ENCODE measurements around the gene SETD4. TPM values are rescaled to one million over a fixed set of nuclear protein-coding genes. Genes with fewer than 3 reads are reported as not detected.

The SETD4 gene
- total RNA-seq, 2 donors from 2014 or later = 9.9 to 32.3 TPM

DNA sequence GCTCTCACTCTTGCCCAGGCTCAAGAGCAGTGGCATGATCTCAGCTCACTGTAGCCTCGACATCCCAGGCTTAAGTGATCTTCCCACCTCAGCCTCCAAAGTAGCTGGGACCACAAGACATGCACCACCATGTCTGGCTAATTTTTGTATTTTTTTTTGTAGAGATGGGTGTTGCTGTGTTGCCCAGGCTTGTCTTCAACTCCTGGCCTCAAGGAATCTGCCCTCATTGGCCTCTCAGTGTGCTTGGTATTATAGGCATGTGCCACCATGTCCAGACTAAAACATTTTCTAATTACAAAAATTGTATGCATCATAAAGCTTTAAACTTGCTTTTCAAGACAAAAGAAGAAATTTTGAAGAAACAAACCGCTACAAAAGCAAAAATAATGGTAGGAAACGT lies 29.6 kb upstream of the SETD4 start:
- TF ChIP-seq, protein P1, sequence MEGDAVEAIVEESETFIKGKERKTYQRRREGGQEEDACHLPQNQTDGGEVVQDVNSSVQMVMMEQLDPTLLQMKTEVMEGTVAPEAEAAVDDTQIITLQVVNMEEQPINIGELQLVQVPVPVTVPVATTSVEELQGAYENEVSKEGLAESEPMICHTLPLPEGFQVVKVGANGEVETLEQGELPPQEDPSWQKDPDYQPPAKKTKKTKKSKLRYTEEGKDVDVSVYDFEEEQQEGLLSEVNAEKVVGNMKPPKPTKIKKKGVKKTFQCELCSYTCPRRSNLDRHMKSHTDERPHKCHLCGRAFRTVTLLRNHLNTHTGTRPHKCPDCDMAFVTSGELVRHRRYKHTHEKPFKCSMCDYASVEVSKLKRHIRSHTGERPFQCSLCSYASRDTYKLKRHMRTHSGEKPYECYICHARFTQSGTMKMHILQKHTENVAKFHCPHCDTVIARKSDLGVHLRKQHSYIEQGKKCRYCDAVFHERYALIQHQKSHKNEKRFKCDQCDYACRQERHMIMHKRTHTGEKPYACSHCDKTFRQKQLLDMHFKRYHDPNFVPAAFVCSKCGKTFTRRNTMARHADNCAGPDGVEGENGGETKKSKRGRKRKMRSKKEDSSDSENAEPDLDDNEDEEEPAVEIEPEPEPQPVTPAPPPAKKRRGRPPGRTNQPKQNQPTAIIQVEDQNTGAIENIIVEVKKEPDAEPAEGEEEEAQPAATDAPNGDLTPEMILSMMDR (IDR thresholded peaks at IDR 0.05) = no peak
- TF ChIP-seq POLR2A (IDR thresholded peaks at IDR 0.05) = no peak
- Histone ChIP-seq H3K4me3 (no peak overlapping the region), H3K36me3 (replicated peaks in 1 of 2; ENCODE audit: insufficient read depth in 1 of 2, low read depth in 2 of 2) (no peaks in the 10 kb centered on the region), H3K27ac (no peak overlapping the region), H3K4me1 (no peaks in the 10 kb centered on the region), H3K9me3 (peaks cover 0 to 4% (median 0%) of the 10 kb centered on the region in 3 donors), H3K27me3 (no peaks in the 10 kb centered on the region)
- intact Hi-C loops (cut with DNase I) = no loop called here
- DNase-seq (no peak), ATAC-seq (no peak)
- WGBS, 2 donors = 84 to 89% methylated on average over 3 of the region's 3 CpGs

DNA sequence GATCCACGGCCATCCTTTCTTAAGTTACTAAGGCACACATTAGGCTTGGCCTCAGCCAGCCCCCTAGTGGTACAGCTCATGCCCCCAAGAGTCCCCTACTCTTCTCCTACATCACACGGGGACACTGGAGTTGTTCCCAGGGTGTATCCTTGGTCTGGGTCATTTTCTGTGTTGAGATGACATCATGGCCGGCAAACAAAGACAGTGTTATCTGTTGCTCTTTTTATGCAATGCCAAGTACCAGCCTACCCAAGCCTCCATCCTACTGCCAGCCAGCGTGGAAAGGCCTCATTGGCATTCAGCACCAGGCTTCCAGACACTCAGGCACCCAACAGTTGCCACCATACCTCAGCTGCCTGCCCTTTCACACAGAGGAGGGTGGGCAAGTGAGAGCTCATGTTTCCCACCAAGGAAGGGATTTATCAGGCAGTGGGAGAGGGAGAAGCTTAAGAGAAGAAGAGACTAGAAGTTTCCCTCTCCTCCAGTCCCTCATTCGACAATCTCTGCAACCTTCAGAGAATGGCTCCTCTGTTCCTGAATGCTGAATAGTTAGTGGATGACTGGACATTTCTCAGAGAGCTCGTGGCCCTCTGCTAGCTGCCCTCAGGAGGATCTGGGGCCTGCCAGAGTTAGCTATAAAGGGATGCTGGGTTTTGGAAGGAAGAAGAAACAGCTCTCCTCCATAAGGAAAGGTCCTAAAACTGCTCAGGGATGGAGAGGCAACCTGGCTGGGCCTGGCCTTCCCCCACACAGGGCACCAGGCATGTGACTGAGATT lies 27.2 kb upstream of the SETD4 start:
- ATAC-seq = no peak
- intact Hi-C loops (cut with DNase I) = no loop called here

DNA sequence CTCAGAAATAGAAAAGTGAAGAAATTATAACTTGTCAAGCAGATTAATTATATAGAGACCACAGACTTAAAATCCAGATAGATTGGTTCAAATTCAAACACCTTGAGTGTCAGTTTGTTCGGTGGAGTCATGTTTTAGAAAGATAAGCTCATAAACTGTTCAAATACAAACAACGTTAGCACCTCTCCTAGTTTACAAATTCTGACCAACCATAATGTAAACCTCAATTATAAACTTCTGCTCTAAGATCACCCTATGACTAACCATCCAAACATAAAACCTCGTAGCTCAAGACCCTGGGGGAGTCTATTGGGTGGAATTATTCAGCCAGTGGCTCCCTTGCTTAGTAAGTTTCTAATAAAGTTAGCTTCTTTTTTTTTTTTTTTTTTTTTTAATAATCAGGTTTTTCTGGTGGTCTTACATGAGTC lies 21.9 kb upstream of the SETD4 start:
- TF ChIP-seq, protein P1 (IDR thresholded peaks at IDR 0.05) = no peak
- no peak for TF ChIP-seq POLR2A (IDR thresholded peaks at IDR 0.05)
- Histone ChIP-seq H3K36me3 (replicated peaks in 1 of 2; ENCODE audit: insufficient read depth in 1 of 2, low read depth in 2 of 2) (no peaks in the 10 kb centered on the region), H3K4me3 (no peak overlapping the region), H3K4me1 (no peaks in the 10 kb centered on the region), H3K27ac (no peak overlapping the region), H3K27me3 (no peaks in the 10 kb centered on the region), H3K9me3 (no peaks in the 10 kb centered on the region)
- WGBS, 2 donors = 50 to 52% methylated on average over 3 of the region's 3 CpGs
- ATAC-seq = no peak
- DNase-seq = no peak
- intact Hi-C loops (cut with DNase I) = no loop called here

More for the DNA sequence above, 27.2 kb upstream of the SETD4 start:
- Histone ChIP-seq H3K36me3 (replicated peaks in 1 of 2; ENCODE audit: insufficient read depth in 1 of 2, low read depth in 2 of 2) (no peaks in the 10 kb centered on the region), H3K27me3 (no peaks in the 10 kb centered on the region), H3K4me3 (no peak overlapping the region), H3K27ac (no peak overlapping the region), H3K4me1 (no peaks in the 10 kb centered on the region), H3K9me3 (no peaks in the 10 kb centered on the region)
- no peak for DNase-seq
- WGBS, 2 donors = 63 to 68% methylated on average over 6 of the region's 6 CpGs
- TF ChIP-seq, protein P1 (IDR thresholded peaks at IDR 0.05) = no peak
- TF ChIP-seq POLR2A (IDR thresholded peaks at IDR 0.05) = no peak

DNA sequence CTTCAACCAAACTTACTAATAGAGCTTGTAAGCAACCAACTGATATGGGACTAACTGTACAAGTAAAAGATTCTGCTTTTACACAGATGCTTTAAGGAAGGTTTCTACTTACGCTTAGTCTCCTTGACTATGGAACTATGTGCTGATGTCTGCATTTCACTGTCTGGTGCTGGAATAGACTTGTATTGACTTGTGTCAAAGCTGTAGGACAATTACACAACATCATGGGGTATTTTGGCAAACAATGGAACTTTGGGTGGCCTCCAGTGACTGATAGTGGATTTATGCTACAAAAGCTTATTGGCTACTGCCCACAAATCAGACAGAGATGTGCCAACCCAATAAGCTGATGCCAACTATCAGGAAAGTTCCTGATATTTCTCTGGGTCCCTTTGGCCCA lies 20.1 kb upstream of the SETD4 start:
- ATAC-seq (no peak), DNase-seq (no peak)
- no peaks in the 10 kb centered on the region for H3K9me3 ChIP-seq
- no peaks in the 10 kb centered on the region for H3K36me3 ChIP-seq (replicated peaks in 1 of 2; ENCODE audit: insufficient read depth in 1 of 2, low read depth in 2 of 2)
- H3K27ac ChIP-seq = no peak overlapping the region
- 95 to 100% methylated on average over 1 of the region's 1 CpG for WGBS, 2 donors
- TF ChIP-seq, protein P1 (IDR thresholded peaks at IDR 0.05) = no peak
- TF ChIP-seq POLR2A (IDR thresholded peaks at IDR 0.05) = no peak
- no peaks in the 10 kb centered on the region for H3K27me3 ChIP-seq
- H3K4me3 ChIP-seq = no peak overlapping the region
- intact Hi-C loops (cut with DNase I) = no loop called here
- H3K4me1 ChIP-seq = no peaks in the 10 kb centered on the region

DNA sequence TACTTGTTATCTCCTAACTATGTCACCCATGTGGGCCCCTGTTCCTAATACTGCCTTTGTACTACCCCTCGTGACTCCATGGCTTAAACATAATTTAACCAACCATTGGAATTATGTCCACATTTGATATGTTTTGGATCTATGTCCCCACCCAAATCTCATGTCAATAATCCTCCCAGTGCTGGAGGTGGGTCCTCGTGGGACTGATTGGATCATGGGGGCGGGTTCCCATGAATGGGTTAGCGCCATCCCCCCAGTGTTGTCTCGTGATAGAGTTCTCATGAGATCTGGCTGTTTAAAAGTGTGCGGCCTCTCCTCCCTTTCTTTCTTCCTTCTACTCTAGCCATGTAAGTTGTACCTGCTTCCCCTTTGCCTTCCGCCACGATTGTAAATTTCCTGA lies 19.3 kb upstream of the SETD4 start:
- no peaks in the 10 kb centered on the region for H3K27me3 ChIP-seq
- TF ChIP-seq, protein P1 (IDR thresholded peaks at IDR 0.05) = no peak
- TF ChIP-seq POLR2A (IDR thresholded peaks at IDR 0.05) = no peak
- DNase-seq = no peak
- H3K9me3 ChIP-seq = no peaks in the 10 kb centered on the region
- no peaks in the 10 kb centered on the region for H3K36me3 ChIP-seq (replicated peaks in 1 of 2; ENCODE audit: insufficient read depth in 1 of 2, low read depth in 2 of 2)
- H3K27ac ChIP-seq = no peak overlapping the region
- H3K4me3 ChIP-seq = no peak overlapping the region
- no peak for ATAC-seq
- 63 to 82% methylated on average over 8 of the region's 8 CpGs for WGBS, 2 donors
- intact Hi-C loops (cut with DNase I) = no loop called here
- no peaks in the 10 kb centered on the region for H3K4me1 ChIP-seq

All from body of pancreas (tissue), 4 donors.